ENCODE measurements around the gene PLAGL2. TPM values are rescaled to one million over a fixed set of nuclear protein-coding genes. Genes with fewer than 3 reads are reported as not detected.

Gene PLAGL2
- total and polyA plus RNA-seq, 2 of the 4 experiments (the other 2 are of a cell fraction) = 2.9 to 7.7 TPM

GRCh38 chr20:32192698-32193097, 14.8 kb downstream of the PLAGL2 start:
- BruUV-seq (replicated peaks) = TSS peak; percentile 19
- no peak overlapping the region for H2AK5ac ChIP-seq (ENCODE audit: low read depth, low read length)
- ATAC-seq (ENCODE audit: low read depth) (no peak), DNase-seq (no peak)
- peaks cover 8 to 43% of the 10 kb centered on the region in 2 experiments; a peak in 2 of 4 replicates for H3K79me1 ChIP-seq (ENCODE audit: low read depth in 1 of 2, low read length in 2 of 2)
- H2BK20ac ChIP-seq (ENCODE audit: low read depth, low read length) = no peak overlapping the region
- H4K20me1 ChIP-seq (ENCODE audit: insufficient read depth, low read length) = peaks cover 3% of the 10 kb centered on the region
- no peak overlapping the region for H2BK15ac ChIP-seq (ENCODE audit: low read depth, low read length)
- no peak overlapping the region for H3K9ac ChIP-seq (ENCODE audit: low read depth, low read length)
- intact Hi-C loops (cut with micrococcal nuclease) = no loop called here
- dilution Hi-C loops (cut with HindIII; ENCODE audit: low sequenced_read_pairs, unreplicated experiment) = no loop called here
- H4K5ac ChIP-seq (ENCODE audit: low read depth, low read length) = no peak overlapping the region
- no peak overlapping the region for H2BK5ac ChIP-seq (ENCODE audit: low read depth, low read length, poor library complexity, severe bottlenecking)
- H3K14ac ChIP-seq (replicated peaks; ENCODE audit: low read depth, low read length) = no peak overlapping the region
- H3K23ac ChIP-seq (ENCODE audit: low read depth, low read length) = no peak overlapping the region
- no peak overlapping the region for H3K27ac ChIP-seq (ENCODE audit: insufficient read depth, low read length)
- no CpG with 5 or more reads among the region's 3 CpGs for WGBS, 2 experiments (ENCODE audit: extremely low coverage in 2 of 2, insufficient read length in 1 of 2)
- no peak overlapping the region for H3K4ac ChIP-seq (ENCODE audit: low read depth, low read length)
- H3K4me3 ChIP-seq (ENCODE audit: insufficient read depth, low read depth, low read length) = no peak overlapping the region
- no peak overlapping the region for H2AFZ ChIP-seq (replicated peaks; ENCODE audit: low read length, poor library complexity)
- H3K4me1 ChIP-seq (ENCODE audit: control insufficient read depth, insufficient read depth, low read length) = peaks cover 8% of the 10 kb centered on the region
- ChIA-PET CTCF (no interaction called here), POLR2A (ENCODE audit: unreplicated experiment) (no interaction called here)
- in situ Hi-C loops (cut with MboI; ENCODE audit: low sequenced_read_pairs) = no loop called here
- peaks cover 18% of the 10 kb centered on the region for H3K9me1 ChIP-seq (ENCODE audit: insufficient read depth, low read length)
- no peak overlapping the region for H3K4me2 ChIP-seq (ENCODE audit: low read depth, low read length)
- no peak overlapping the region for H4K8ac ChIP-seq (ENCODE audit: low read depth in 2 of 2, low read length in 2 of 2)
- no peak overlapping the region for H4K91ac ChIP-seq (ENCODE audit: insufficient read depth, low read depth, low read length)
- no peak overlapping the region for H3K18ac ChIP-seq (ENCODE audit: low read depth, low read length)
- peaks cover 30% of the 10 kb centered on the region for H3K36me3 ChIP-seq (ENCODE audit: control insufficient read depth, insufficient read depth, low read length)
- H3K9me3 ChIP-seq (ENCODE audit: control insufficient read depth, insufficient read depth, low read length) = no peaks in the 10 kb centered on the region
- H2AK9ac ChIP-seq (replicated peaks; ENCODE audit: low read depth, low read length, poor library complexity) = no peak overlapping the region
- H3K27me3 ChIP-seq (ENCODE audit: control insufficient read depth, insufficient read depth, low read length) = no peaks in the 10 kb centered on the region
- no peak overlapping the region for H3K56ac ChIP-seq (ENCODE audit: extremely low read depth, insufficient read depth, low read length)
- no peak overlapping the region for H2BK120ac ChIP-seq (ENCODE audit: low read depth, low read length)
- TF ChIP-seq SMC3 (IDR thresholded peaks at IDR 0.05; ENCODE audit: low read depth, low read length) (no peak), NFE2L2 (IDR thresholded peaks at IDR 0.05; ENCODE audit: low read depth, low read length) (no peak), BHLHE40 (IDR thresholded peaks at IDR 0.05; ENCODE audit: low read depth, low read length) (no peak), ELK1 (IDR thresholded peaks at IDR 0.05; ENCODE audit: borderline replicate concordance, low read depth, low read length) (no peak), MAFK (IDR thresholded peaks at IDR 0.05; ENCODE audit: low read depth, low read length) (no peak), CEBPB (IDR thresholded peaks at IDR 0.05; ENCODE audit: low read depth, low read length) (no peak), FOS (IDR thresholded peaks at IDR 0.05; ENCODE audit: low read depth, low read length) (no peak), MXI1 (IDR thresholded peaks at IDR 0.05; ENCODE audit: borderline replicate concordance, low read depth, low read length) (no peak), RFX5 (IDR thresholded peaks at IDR 0.05; ENCODE audit: low read depth, low read length) (no peak), RCOR1 (IDR thresholded peaks at IDR 0.05; ENCODE audit: insufficient replicate concordance, low read length) (no peak), USF2 (IDR thresholded peaks at IDR 0.05; ENCODE audit: low read depth, low read length) (no peak), CHD1 (IDR thresholded peaks at IDR 0.05; ENCODE audit: low read depth, low read length) (no peak), CTCF (conservative IDR thresholded peaks at IDR 0.05; ENCODE audit: low read depth, low read length) (no peak), MAZ (IDR thresholded peaks at IDR 0.05; ENCODE audit: borderline replicate concordance, low read depth, low read length) (no peak), POLR2A (IDR thresholded peaks at IDR 0.05; ENCODE audit: low read depth, low read length) (no peak), RAD21 (IDR thresholded peaks at IDR 0.05; ENCODE audit: low read length) (no peak)

Measured in IMR-90 (cell line).